LNCAP (cell line): ENCODE data around the gene ANO2.

Source experiments
- CTCF ChIP-seq: fragments of 450-650 bp; IDR thresholded peaks from 2 replicates; pipeline ENCODE4 v1.5.1; 2017; ENCODE audit warnings: mild to moderate bottlenecking

Gene ANO2

DNA sequence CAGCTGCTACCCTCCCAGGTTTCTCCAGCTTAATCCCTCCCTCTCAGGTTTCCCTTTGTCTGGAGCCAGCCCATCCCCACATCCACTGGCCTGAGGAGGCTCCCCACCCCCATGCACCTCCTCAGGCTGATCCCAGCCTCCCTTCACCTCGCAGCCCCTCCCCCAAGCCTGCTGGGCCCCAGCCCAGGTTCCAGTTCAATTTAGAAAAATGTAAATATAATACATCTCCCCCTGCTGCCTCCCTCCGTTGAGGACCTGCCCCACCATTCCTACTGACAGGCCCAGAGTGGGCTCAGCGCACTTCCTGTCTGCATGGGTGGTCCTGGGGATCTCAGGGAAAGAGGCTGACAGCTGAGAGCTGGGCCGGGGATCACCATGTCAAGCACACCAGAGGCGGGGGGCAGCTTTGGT, 357.3 kb downstream of the ANO2 start:
- no peak for TF ChIP-seq CTCF

DNA sequence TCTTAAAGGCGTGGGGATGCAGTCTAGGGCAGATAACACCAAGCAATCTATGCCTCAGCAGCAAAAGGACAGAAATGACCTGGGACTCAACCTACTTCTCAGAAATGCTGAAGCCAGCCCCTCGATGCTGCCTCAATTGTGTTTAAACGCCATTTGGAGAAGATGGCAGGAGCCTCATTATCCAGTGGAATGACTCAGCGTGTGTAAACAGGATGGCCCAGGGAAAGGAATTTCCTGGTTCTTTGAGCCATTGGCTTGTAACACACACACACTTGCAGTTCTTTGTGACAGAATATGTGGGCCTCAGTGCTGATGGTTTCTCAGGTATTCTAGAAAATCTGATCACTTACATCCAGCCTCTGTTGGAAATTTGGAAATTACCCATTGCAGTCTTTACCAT, 358.9 kb downstream of the ANO2 start:
- TF ChIP-seq CTCF, result no peak

DNA sequence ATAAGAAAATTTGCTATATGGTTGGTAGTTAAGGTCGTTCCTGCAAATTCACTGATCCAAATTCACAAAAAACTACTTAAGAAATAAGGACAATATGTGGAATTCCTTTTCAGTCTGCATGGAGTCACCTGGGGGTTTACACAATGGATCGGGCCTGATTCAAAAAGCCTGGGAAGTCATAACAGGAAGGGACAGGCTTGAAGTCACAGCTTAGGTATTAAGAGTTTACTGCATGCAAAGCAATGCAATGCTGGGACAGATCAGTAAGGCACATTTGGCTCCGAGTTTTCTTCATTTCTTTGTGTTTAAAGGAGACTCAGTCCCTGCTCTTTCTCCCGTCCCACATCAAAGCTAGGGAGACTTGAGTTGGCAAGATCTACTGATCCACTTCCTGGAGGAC, 359.9 kb downstream of the ANO2 start:
- no peak for TF ChIP-seq CTCF

DNA sequence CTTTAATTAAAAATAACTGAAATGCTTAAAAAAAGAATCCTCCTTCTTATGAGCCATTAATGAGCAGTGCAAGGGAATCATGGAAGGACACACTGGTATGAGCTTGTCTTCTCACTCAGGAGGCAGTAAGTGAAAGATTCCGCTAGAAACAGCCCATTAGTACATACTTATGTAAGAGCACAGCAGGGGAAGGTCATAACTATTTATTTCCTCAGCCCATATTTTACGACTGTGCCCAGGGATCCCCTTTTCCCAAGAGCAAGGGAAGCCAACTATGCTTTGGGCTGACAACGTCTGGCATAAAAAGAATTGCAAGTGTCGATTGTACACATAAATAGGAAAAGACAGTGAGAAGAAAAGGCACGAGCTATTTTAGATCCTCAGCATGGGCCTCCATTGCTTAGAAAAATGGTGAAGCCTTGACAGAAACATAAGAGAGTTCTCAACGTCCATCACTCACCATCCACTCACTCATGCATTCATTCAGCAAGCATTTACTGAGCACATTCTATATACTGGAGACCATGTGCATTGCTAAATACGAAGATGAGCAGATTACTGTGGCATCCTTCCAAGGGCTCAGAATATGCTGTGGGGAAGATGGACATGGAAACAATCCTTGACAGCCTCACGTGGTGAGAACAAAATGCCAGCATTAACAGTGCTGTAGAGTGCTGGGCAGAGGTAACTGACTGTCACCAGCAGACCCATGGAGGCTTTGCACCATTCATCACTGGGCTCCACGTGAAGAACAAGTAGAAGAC, 360.5 kb downstream of the ANO2 start:
- TF ChIP-seq CTCF, result no peak

- no peak for TF ChIP-seq CTCF
Measured at GRCh38 chr12:5582541-5582940, 362.5 kb downstream of the ANO2 start.

- no peak for TF ChIP-seq CTCF
Measured at GRCh38 chr12:5582018-5582417, 363.0 kb downstream of the ANO2 start.

DNA sequence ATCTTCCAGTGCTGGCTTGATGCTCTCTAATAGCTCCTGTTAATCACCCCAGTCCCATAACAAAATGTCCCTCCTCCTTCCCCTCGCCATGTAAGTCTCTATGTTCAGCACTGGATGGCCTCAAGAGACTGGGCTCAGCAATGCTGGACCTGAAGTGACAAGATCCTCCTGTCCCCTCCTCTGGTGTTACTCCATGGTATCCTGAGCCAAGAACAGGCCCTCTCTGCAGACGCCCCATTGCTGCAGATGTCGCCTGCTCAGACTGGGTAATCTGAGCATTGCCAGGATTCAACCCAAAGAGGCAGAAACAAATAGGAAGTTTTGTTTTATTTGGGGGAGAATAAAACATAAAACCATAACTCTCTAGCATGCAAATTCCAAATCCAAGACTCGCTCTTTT, 363.4 kb downstream of the ANO2 start:
- TF ChIP-seq CTCF, result no peak

DNA sequence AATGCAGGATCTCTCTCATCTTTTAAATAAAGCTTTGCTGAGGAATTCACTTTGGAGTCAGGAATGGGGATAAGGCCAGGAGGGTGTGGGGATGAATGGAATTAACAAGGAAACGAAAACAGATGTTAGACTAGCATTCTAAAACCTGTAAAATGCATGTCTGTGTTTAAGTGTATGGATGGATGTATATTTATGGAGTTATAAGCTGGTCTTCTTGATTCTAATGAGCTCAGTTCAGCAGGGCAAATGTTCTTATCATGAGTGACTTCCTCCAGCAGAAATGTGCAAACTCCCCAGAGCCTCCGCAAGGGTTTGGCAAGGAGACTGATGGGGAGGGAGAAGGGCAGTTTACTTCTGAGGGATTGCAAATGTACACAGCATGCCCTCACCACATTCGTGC, 364.0 kb downstream of the ANO2 start:
- no peak for TF ChIP-seq CTCF
